ENCODE data around the gene PALS2. TPM values are rescaled to one million over a fixed set of nuclear protein-coding genes. Genes with fewer than 3 reads are reported as not detected.

Gene PALS2
- total RNA-seq, 4 donors from 2014 or later: 14.0 to 25.2 (median 19.6) TPM

DNA sequence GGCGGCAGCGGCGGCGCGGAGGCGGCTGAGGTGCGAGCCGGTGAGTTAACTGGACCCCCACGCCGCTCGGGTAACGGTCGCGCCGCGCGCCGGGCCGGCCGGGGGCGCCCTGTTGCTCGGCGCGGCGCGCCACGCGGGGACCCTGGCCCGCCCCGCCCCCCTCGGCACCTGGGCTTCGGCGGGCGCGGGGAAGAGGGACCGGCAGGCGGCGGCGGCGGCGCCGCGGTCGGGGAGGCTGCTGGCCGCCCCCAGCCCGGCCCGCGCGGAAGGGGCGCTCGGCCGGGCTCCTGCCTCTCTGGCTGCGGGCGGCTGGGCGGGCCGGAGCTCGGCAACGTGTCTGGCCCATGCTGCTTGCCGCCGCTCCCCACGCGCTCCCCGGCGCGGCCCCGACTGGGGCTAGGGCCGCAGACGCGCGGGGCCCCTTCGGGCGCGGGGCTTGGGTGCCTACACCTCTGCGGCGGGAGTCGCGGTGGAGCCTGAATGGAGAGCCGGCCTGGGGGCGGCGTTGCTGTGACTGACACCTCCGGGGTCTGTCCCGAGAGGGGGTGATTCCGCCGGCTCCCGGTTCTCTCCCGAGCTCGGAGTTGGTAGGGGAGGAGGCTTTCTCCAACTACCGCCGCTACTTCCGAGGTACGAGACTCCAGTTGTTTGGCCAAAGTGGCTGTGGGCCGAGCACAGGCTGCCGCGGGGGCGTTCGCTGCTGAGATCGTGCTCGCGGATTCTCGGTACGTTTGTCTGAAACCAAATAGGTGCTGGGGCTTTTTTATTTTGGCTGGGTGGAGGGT, 494 bp downstream of the PALS2 start:
- H3K4me3 ChIP-seq: peak overlapping the region; percentile 76 to 92
- no peaks in the 10 kb centered on the region for H3K9me3 ChIP-seq
- H3K36me3 ChIP-seq: no peaks in the 10 kb centered on the region
- H3K4me1 ChIP-seq: peaks cover 0 to 25% (median 0%) of the 10 kb centered on the region in 3 donors
- peak overlapping the region in 3 of 4 donors; percentile 86 to 87 (median 86) for H3K27ac ChIP-seq
- no peak for TF ChIP-seq POLR2A (IDR thresholded peaks at IDR 0.05)
- TF ChIP-seq EP300 (IDR thresholded peaks at IDR 0.05): no peak
- TF ChIP-seq, protein P1, sequence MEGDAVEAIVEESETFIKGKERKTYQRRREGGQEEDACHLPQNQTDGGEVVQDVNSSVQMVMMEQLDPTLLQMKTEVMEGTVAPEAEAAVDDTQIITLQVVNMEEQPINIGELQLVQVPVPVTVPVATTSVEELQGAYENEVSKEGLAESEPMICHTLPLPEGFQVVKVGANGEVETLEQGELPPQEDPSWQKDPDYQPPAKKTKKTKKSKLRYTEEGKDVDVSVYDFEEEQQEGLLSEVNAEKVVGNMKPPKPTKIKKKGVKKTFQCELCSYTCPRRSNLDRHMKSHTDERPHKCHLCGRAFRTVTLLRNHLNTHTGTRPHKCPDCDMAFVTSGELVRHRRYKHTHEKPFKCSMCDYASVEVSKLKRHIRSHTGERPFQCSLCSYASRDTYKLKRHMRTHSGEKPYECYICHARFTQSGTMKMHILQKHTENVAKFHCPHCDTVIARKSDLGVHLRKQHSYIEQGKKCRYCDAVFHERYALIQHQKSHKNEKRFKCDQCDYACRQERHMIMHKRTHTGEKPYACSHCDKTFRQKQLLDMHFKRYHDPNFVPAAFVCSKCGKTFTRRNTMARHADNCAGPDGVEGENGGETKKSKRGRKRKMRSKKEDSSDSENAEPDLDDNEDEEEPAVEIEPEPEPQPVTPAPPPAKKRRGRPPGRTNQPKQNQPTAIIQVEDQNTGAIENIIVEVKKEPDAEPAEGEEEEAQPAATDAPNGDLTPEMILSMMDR (IDR thresholded peaks at IDR 0.05): no peak
- TF ChIP-seq POLR2AphosphoS5 (IDR thresholded peaks at IDR 0.05): no peak
- ATAC-seq: peak; percentile 46
- WGBS, 2 donors (ENCODE audit: low coverage in 1 of 2): 0% methylated on average over 7 of the region's 101 CpGs; no CpG with 5 or more reads in 1 of the 2 donors
- no peaks in the 10 kb centered on the region for H3K27me3 ChIP-seq

DNA sequence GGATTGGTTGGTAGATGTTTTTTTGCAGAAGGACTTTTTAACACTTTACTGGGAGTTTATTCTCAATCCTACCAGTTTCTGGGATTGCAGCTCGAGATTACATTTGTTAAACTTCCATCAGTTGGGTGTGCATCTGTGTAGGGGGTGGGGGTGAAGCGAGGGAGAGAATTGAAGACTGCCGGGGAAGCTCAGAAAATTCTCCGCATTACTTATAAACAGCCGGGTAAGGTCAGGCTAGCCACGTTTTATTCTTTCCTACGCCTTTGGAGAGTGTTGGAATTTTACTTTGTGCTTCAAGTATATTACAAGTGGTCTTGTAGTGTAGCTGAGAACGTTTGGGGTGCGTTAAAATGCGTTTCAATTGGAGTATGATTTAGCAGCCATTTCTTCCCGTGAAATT, 1.1 kb downstream of the PALS2 start:
- TF ChIP-seq POLR2AphosphoS5 (IDR thresholded peaks at IDR 0.05) (no peak), POLR2A (IDR thresholded peaks at IDR 0.05) (no peak), EP300 (IDR thresholded peaks at IDR 0.05) (no peak)
- TF ChIP-seq, protein P1 (IDR thresholded peaks at IDR 0.05): no peak
- WGBS, 2 donors (ENCODE audit: low coverage in 1 of 2): 10% methylated on average over 8 to 11 of the region's 11 CpGs
- no peaks in the 10 kb centered on the region for H3K27me3 ChIP-seq
- H3K4me1 ChIP-seq: peaks cover 0 to 25% (median 0%) of the 10 kb centered on the region in 3 donors
- H3K36me3 ChIP-seq: no peaks in the 10 kb centered on the region
- peak overlapping the region; percentile 76 to 92 for H3K4me3 ChIP-seq
- ATAC-seq: no peak
- H3K9me3 ChIP-seq: no peaks in the 10 kb centered on the region
- peak overlapping the region in 3 of 4 donors; percentile 86 to 87 (median 86) for H3K27ac ChIP-seq

DNA sequence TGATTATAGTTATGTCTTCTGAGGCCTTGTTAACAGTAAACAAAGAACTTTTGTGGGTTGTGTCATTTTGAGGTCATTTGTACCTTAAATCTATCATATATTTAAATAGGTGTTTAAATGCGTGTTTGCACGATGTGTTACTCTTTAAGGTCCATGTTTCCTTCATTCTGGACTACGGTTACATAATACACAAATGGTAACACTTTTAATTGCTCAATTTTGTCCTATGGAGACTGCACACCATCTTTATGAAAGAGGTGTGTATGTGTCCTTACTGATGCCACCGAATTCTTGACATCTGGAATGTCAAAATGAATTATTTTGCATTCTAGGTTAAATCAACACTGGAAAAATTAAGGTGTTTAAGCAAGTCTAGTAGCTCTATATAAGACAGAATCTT, 1.7 kb downstream of the PALS2 start:
- ATAC-seq: no peak
- H3K4me1 ChIP-seq: peaks cover 0 to 25% (median 0%) of the 10 kb centered on the region in 3 donors
- no peaks in the 10 kb centered on the region for H3K9me3 ChIP-seq
- H3K27ac ChIP-seq: peak overlapping the region in 1 of 4 donors; percentile 86
- H3K36me3 ChIP-seq: no peaks in the 10 kb centered on the region
- peak overlapping the region in 1 of 2 donors; percentile 76 for H3K4me3 ChIP-seq
- TF ChIP-seq POLR2AphosphoS5 (IDR thresholded peaks at IDR 0.05): no peak
- no peak for TF ChIP-seq EP300 (IDR thresholded peaks at IDR 0.05)
- TF ChIP-seq POLR2A (IDR thresholded peaks at IDR 0.05): no peak
- TF ChIP-seq, protein P1 (IDR thresholded peaks at IDR 0.05): no peak
- 83 to 98% methylated on average over 4 of the region's 4 CpGs for WGBS, 2 donors (ENCODE audit: low coverage in 1 of 2)
- H3K27me3 ChIP-seq: no peaks in the 10 kb centered on the region

DNA sequence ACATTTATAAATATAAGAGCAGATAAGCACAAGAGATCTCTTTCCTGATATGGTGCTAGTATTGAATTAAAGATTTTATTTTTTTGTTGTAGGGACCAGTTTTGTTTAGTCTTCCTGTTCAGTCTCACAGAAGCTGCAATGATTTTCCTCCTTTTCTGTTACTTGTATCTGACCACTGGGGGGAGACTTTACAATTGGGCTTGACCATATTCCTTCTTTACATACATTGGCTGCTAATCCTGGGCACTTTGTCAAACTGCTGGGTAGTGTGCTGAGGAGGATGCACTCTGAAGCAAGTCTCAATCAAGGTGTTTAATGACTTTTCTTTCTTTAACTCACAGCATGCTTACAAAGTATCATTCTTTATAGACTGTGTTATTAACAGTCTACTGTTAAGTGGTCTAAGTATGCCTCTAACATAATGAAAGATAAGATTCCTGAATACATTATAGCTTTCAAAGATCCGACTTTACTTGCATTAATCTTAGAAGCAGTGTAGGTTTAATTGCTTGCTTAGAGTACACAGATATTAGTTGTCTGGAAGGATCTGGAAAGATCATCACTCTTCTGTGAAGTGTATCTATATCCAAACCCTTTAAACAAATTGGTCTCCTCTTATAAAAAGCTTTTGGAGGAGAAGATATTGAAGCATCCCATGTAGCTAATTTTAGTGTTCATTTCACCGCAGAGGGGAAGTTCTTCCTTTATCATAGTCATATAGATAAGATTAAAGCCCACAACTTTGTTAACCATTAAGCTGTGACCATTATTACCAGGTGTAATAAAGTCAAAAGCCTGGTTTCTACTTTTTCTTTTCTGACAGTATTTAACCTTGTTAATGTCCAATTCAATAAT, 3.1 kb downstream of the PALS2 start:
- no peak for ATAC-seq
- Histone ChIP-seq H3K36me3 (no peaks in the 10 kb centered on the region), H3K4me1 (peaks cover 0 to 25% (median 0%) of the 10 kb centered on the region in 3 donors), H3K9me3 (no peaks in the 10 kb centered on the region), H3K4me3 (no peak overlapping the region), H3K27me3 (no peaks in the 10 kb centered on the region), H3K27ac (no peak overlapping the region)
- TF ChIP-seq POLR2AphosphoS5 (IDR thresholded peaks at IDR 0.05): no peak
- no peak for TF ChIP-seq EP300 (IDR thresholded peaks at IDR 0.05)
- TF ChIP-seq, protein P1 (IDR thresholded peaks at IDR 0.05): peak in 3 of 4 experiments; percentile 43 to 55 (median 50)
- 32 to 62% methylated on average over 2 of the region's 2 CpGs for WGBS, 2 donors (ENCODE audit: low coverage in 1 of 2)

Data from gastroesophageal sphincter (tissue), 4 donors.